ENCODE results near the gene IVNS1ABP.

The IVNS1ABP gene

GRCh38 chr1:185250063-185250462, 67.0 kb downstream of the IVNS1ABP start:
- no peak for DNase-seq

- DNase-seq: no peak
Observed at GRCh38 chr1:185249563-185249962, 67.5 kb downstream of the IVNS1ABP start.

Measured in eye (tissue), 1 donor.